GM21447 (cell line): ENCODE data around the gene EIF5.

Experiments
- ATAC-seq: cut with Tn5 transposase; IDR thresholded peaks from one replicate; pipeline ENCODE4 v1.9.1; 2021; ENCODE audit not compliant: unreplicated experiment

EIF5 gene

DNA sequence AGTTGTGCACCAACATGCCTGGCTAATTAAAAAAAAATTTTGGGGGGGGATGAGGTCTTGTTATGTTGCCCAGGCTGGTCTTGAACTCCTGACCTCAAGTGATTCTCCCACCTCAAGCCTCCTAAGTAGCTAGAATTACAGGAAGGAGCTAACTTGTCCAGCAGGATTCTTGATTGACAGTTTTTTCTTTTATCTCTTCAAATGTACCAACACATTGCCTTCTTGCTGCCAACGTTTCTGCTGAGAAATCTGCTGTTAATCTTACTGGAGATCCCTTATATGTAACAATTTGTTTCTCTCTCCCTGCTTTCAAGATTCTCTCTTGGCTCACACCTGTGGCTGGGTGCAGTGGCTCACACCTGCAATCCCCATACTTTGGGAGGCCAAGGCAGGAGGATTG, 28.7 kb downstream of the EIF5 start:
- ATAC-seq, result no peak

DNA sequence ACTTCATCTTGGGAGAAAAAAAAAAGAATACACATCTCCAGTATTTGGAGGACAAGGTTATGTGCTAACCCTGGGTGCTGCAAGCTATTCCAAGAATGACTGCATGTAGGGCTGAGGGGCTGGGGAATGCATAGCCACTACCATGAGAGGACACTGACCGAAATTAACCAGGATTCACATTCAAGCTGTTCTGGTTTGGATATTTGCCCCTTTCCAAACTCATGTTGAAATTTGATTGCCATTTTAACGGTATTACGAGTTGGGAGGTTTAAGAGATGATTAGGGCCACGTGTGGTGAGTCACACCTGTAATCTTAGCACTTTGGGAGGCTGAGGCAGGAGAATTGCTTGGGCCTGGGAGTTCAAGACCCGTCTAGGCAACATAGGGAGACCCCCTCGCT, 32.7 kb downstream of the EIF5 start:
- no peak for ATAC-seq

DNA sequence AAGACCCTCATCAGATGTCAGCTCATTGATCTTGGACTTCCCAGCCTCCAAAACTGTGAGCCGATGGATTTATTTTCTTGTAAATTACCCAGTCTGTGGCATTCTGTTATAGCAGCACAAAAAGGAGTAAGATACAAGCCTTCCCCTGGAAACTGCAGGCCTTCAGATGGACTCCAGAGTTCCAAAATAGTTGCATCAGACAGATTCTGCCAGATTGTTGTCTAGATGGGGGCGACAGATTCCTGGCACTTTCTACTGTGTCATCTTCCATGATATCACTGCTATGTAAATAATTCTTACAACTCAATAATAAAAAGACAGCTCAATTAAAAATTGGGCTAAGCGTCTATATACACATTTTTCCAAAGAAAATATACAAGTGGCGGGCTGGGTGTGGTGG, 34.0 kb downstream of the EIF5 start:
- ATAC-seq, result no peak

GRCh38 chr14:103370087-103370486, 36.0 kb downstream of the EIF5 start:
- ATAC-seq, result no peak

GRCh38 chr14:103372017-103372416, 38.0 kb downstream of the EIF5 start:
- no peak for ATAC-seq

GRCh38 chr14:103372552-103373304, 38.7 kb downstream of the EIF5 start:
- no peak for ATAC-seq

- no peak for ATAC-seq
Observed at GRCh38 chr14:103374121-103374520, 40.1 kb downstream of the EIF5 start.

DNA sequence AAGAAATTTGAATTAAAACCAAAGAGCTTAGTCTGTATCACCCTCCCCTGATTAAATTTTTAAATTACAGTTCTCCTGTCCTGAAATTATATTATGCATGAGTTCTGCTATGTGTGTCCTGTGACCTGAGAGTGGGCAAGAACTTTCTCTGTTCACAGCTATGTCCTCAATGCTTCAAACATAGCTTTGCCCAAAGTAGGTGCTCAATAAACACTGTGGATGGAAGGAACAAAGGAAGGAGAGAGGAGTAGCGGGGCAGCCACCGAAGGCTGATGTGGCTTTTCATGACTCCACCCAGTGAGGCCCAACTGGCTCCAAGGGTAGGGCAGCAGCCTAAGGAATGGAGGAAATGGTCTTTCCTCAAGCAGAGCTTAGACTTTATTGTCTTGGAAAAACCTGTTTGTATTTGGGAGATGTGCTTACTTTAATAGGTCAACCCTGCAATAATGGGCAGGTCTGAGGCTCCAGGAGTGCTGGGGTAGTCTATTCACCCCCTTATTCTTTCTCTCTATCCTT, 43.5 kb downstream of the EIF5 start:
- no peak for ATAC-seq

- ATAC-seq, result no peak
Observed at GRCh38 chr14:103378038-103378854, 44.2 kb downstream of the EIF5 start.

DNA sequence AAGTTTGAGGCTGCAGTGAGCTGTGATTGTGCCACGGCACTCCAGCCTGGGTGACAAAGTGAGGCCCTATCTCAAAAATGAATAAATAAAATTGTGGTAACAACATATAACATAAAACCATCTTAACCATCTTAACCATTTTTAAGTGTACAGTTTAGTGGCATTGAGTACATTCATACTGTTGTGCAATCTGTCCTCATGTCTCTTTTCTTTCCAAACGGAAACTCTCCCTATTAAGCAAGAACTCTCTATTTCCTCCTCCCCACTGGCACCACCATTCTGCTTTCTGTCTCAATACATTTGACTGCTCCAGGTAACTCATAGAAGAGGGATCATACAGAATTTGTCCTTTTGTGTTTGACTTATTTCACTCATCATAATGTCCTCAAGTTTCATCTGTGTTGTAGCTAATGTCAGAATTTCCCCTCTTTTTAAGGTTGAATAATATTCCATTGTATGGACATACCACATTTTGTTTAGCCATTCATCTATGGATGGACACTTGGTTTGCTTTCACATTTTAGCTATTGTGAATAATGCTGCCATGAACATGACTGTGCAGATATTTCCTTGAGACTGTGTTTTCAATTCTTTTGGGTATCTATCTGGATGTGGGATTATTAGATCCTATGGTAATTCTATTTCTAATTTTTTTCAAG, 46.8 kb downstream of the EIF5 start:
- no peak for ATAC-seq

DNA sequence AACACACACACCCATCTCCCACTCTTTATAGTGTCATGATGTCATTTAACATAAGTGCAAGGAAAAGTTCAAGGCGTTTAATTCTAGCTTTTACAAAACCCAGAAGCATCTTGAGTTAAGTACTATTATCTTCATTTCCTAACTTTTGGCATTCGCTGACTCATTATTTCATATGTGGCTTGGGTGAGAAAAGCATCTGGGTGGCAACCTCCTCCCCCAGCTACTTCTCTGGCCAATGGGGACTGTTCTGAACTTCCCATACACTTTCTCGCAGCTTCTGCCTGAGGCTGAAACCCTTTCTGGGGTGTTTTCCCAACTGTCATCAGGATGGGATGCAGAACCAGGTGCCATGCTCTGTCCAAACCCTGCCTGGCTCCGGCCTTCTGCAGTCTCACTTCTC, 48.3 kb downstream of the EIF5 start:
- no peak for ATAC-seq

DNA sequence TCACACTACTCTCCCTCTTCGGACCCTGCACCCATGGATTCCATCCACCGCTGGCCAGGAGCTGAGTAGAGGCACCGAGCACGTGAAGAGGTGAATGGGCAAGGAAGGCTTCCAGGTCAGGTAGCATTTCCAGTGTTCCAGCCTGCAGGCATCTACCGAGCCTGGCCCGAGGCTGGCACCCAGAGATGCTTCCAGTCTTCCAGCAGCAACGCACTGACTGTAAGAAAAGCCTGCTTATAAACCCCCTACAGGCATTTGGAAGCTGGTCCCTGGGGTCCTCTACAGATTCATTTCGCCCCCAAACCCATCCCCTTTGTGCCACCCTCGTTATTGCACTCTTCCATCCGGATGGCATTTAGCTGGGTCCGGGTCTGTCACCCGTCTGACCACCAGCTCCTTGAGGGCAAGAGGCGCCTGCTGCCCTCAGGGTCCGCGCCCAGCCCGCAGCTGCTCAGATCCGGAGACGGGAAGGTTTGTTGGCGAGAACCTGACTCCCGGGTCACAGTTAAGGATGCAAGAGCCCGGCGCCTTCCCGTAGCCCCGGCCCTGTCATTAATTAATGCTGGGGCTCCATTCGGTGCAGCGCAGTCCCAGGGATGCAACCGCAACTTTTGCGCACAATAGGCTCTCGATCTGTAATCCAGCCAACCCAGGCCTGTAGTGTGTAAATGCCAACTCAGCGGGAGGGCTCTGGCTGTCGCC, 50.6 kb downstream of the EIF5 start:
- no peak for ATAC-seq

- ATAC-seq, result peak; percentile 91
Observed at GRCh38 chr14:103385152-103385928, 51.3 kb downstream of the EIF5 start, which contains the start of gene MARK3. Gene MARK3, plus strand, starts transcription at chr14:103385415. Its CDS starts 615 bp downstream, at chr14:103386030.

- peak; percentile 23 for ATAC-seq
Observed at GRCh38 chr14:103385929-103386712, 52.1 kb downstream of the EIF5 start.

- no peak for ATAC-seq
Observed at GRCh38 chr14:103386713-103387329, 52.8 kb downstream of the EIF5 start.

DNA sequence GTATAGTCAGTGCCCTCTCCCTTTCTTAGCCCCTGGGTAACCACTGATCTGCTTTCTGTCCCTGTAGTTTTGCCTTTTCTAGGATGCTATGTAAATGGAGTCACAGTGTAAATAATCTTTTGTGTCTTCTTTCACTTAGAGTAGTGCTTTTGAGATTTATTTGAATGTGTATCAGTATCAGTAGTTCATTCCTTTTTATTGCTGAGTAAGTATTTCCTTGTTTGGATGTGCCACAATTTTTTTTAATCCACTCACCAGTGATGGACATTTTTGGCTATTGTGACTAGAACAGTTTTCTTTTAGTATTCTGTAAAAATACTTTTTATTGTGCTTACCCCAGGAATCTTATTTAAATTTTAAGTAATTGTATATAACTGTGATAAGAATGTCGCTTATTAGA, 54.6 kb downstream of the EIF5 start:
- no peak for ATAC-seq

- ATAC-seq, result no peak
Observed at GRCh38 chr14:103390605-103391004, 56.6 kb downstream of the EIF5 start.

- no peak for ATAC-seq
Observed at GRCh38 chr14:103391048-103391447, 57.0 kb downstream of the EIF5 start.

- no peak for ATAC-seq
Observed at GRCh38 chr14:103392106-103392505, 58.1 kb downstream of the EIF5 start.
